ENCODE results near the gene MT1A. TPM values are rescaled to one million over a fixed set of nuclear protein-coding genes. Genes with fewer than 3 reads are reported as not detected.
A peak's percentile ranks its signal among the peaks of the same experiment; 100 is the strongest.
"Not testable (repeated sequence)": the region's sequence is repeated elsewhere in the genome, so short reads cannot be mapped to it uniquely, and the experiment has no call there.

MT1A gene
- total RNA-seq, 1 donor from 2014 or later = 2.9 TPM

DNA sequence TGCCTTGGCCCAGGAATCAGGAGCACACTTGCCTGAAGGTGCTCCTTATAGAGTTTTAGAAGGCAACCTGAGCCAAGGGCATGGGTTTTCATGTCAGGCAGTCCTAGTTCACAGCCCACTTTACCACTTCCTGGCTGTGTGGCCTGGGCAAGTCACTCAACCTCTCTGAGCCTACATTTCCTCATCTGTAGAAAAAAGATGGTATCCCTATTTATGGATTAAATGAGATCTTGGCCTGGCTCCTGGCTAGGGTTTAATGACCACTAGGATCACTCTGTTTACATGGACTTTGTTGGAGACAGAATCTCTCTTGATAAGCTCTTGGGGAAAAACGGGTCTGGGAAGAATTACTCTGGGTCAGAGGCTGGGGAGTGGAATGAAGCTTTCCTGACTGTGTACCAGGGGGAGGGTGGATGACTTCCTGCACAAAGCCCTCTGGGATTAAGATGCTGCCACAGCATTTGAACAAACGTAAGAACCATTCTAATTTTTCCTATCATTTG lies 27.8 kb upstream of the MT1A start:
- no peak for ATAC-seq

DNA sequence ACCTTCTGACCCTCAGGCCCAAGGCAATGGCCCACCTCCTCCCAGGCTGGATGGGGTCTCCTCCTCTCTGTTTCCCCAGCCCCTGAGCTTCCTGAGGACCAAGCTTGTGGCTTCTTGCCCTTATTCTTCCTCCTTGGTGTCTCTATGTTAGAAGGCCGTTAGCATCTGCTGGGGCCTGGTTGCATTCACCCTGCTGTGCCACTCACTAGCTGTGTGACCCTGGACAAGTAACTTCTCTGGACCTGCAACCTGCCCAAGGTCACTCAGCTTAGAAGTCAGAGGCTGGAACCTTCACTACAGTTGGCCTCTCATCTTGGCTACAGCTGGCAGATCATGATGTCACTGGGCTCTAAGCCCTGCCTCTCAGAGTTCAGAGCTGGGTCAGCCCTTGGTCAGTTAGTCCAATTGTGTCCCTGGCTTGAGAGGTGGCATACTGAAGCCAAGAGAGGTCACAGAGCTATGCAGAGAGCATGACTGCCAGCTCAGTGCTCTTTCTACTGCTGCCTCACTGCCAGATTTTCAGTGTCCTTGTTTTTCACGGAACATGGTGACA lies 27.1 kb upstream of the MT1A start:
- no peak for ATAC-seq

DNA sequence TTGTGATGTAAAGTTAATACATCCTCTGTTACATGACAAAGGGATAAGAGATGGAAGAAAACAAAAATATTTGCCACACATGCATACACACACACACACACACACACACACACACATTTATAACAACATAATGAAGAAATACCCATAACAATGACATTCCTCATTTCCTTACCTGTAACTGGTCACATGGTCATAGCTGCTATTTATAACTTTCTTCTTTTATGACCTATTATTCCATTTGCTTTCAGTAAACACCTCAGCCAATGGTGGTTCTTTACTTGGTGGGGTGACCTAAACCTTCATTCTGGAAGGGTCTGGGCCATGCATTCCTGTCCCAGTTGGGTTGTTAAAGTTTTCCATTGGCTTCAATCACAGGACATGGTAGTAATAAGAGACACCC lies 24.8 kb upstream of the MT1A start:
- ATAC-seq = no peak

DNA sequence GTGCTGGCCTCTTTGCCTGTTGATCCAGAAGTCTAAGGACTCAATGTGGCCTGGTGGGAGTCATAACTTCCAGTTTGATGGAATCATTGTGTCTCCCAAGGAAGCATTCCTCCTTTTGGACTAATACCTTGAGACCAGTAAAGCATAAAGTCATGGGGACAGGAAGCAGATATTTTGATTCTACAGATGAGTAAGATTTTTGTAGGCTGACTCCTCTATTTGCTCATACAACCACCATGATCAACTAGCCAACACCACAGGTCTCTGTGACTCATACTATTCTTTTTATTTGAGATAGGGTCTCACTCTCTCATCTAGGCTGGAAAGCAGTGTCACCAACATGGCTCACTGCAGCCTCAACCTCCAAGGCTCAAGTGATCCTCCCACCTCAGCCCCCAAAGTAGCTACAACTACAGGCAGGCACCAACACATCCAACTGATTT lies 23.9 kb upstream of the MT1A start:
- no peak for ATAC-seq

DNA sequence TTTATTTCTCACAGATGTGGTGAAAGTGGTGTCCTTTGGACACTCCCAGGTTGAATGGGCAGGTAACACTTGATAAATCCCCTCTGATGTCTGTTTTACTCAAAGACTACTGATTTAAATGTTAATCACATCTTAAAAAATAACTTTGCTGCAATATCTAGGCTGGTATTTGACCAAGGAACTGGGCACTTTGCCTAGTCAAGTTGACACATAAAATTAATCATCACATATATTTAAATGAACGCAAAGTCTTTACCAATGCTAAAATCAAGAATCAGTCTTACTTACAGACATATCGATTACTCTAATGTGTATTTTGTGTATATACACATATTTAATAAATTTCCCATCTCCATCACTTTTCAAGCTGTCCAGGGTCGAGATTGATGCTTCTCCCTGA lies 23.1 kb upstream of the MT1A start:
- ATAC-seq = no peak

DNA sequence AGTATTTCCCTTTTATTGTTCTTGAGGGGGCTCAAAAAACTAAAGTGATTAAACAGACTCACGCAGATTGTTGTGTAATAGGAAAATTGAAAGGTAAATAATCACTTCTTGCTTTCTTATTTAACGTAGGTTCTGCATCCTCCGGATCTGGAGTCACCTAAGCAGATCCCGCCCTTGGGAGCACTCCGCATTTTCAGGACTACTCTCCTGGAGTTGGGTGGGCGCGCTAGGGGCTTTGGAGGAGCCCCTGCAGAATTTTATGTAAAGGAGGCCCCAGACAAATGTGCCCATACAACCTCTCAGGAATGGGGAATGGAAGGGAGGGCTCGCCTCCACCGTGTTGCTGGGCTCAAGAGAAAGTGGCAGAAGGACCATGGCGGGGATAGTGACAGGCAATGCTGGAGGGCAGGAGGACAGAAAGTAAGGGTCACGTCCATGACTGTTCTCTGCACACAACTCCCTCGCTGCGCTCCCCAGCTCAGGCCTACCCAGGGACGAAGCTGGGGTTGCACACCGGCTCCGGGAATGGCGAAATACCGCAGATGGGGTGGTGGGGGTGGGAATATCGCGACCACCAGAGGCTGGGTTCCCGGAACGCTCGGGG lies 21.8 kb upstream of the MT1A start:
- peak; percentile 9 for ATAC-seq

DNA sequence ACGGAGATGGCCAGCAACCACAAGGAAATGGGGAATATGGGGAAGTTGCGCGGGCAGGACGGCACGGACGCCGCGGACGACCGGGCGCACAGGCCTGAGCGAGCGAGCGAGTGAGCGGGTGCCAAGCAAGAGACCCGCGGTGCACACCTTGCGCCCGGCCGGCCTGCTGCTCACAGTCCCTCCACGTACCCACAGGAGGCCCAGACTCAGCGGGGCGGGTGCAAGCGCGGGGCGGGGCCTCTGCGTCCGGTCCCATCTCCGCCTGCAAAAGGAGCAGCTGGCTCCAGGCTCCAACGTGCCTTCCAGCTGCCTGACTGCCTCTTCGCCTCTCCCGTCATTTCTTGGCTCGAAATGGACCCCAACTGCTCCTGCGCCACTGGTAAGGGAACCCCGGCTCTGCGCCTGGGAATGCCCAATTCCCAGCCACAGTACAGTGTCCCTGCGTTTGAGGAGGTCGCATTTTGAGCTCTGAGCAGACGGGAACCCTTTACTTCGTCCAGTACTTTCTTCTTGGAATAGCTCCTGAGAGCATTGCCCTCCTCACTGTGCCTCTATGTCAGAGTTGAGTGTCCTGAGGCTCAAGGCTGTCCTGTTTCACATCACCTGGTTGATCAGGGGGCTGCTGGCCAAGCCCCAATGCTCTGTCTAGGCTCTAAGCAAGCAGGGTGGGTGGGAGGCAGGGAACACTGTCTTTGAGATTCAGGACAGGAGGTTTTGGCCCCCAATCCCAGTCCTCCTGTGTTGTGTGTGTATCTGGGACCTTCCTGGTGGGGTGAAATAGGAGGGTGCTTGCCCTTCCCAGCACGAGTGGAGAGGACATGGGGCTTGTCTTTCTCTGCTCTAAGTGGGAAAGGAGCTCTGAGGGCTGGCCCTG lies 21.0 kb upstream of the MT1A start:
- peak; percentile 82 for ATAC-seq

DNA sequence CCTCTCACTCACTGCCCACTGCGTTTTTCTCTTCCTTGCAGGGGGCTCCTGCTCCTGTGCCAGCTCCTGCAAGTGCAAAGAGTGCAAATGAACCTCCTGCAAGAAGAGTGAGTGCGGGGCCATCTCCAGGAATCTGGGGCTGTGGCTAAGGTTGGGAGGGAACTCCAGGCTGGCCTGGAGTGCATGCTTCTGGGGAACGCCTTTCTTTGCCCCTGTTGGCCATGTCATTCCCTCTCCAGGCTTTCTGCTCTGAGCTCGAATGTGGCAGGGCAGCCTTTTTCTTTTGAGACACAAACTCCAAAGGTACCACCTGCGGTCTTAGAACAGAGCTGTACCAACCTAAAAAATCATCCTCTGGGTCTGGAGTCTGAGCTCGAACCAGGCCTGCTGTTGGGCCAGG lies 20.3 kb upstream of the MT1A start:
- ATAC-seq = no peak

DNA sequence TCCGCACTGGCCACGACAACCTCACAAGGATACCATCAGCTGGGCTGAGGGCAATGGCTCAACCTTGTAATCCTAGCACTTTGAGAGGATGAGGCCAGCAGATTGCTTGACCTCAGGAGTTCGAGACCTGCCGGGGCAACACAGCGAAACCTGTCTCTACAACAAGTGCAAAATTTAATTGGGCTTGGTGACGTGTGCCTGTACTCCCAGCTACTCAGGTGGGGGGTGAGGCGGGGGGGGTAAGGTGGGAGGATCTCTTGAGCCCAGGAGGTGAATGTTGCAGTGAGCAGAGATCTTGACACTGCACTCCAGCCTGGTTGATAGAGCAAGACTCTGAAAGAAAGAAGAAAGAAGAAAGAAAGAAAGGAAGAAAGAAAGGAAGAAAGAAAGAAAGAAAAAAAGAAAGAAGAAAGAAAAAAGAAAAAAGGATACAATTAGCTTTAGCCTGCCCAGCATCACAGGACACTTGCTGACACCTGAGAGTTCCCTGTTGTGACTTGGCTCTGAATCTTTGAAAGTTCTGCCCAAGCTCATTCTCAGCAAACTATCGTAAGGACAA lies 18.0 kb upstream of the MT1A start:
- no peak for ATAC-seq

DNA sequence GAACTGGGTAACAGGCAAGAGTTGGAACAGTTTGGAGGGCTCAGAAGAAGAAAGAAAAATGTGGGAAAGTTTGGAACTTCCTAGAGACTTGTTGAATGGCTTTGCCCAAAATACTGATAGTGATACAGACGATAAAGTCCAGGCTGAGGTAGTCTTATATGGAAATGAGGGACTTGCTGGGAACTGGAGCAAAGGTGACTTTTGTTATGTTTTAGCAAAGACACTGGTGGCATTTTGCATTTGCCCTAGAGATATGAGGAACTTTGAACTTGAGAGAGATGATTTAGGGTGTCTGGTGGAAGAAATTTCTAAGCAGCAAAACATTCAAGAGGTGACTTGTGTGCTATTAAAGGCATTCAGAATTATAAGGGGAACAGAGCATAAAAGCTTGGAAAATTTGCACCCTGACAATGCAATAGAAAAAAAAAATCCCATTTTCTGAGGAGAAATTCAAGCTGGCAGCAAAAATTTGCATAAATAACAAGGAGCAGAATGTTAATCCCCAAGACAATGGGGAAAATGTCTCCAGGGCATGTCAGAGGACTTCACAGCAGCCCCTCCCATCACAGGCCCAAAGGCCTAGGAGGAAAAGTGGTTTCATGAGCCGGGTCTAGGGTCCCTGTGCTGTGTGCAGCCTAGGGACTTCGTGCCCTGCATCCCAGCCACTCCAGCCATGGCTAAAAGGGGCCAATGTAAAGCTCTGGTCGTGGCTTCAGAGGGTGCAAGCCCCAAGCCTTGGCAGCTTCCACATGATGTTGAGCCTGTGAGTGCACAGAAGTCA lies 16.6 kb upstream of the MT1A start:
- ATAC-seq = not testable (repeated sequence)

DNA sequence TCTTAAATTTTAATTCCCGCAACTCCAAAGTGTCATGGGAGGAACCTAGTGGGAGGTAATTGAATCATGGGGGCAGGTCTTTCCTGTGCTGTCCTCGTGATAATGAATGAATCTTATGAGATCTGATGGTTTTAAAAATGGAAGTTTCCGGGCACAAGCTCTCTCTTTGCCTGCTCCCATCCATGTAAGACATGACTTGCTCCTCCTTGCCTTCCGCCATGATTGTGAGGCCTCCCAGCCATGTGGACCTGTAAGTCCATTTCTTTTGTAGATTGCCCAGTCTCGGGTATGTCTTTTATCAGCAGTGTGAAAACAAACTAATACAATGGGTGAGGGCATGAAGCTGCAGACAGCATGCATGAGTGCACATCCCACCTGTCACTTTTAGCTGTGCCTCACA lies 15.3 kb upstream of the MT1A start:
- not testable (repeated sequence) for ATAC-seq

DNA sequence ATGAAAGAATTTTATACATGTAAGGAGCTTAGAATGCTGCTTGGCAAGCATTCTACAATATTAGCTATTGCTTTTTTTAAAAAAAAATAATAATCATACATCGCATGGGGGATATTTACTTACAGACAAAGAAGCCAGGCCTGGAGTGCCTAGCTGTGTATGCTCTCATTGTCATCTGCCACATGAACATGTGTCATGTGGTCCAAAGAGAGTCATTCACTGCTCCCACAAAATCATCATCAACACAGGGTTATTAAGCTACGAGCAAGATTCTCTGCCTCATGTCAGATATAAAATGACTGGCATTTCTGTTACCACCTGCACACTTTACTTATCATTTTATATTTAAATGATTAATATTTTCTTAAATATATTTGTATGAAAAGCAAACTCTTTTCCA lies 14.8 kb upstream of the MT1A start:
- no peak for ATAC-seq

DNA sequence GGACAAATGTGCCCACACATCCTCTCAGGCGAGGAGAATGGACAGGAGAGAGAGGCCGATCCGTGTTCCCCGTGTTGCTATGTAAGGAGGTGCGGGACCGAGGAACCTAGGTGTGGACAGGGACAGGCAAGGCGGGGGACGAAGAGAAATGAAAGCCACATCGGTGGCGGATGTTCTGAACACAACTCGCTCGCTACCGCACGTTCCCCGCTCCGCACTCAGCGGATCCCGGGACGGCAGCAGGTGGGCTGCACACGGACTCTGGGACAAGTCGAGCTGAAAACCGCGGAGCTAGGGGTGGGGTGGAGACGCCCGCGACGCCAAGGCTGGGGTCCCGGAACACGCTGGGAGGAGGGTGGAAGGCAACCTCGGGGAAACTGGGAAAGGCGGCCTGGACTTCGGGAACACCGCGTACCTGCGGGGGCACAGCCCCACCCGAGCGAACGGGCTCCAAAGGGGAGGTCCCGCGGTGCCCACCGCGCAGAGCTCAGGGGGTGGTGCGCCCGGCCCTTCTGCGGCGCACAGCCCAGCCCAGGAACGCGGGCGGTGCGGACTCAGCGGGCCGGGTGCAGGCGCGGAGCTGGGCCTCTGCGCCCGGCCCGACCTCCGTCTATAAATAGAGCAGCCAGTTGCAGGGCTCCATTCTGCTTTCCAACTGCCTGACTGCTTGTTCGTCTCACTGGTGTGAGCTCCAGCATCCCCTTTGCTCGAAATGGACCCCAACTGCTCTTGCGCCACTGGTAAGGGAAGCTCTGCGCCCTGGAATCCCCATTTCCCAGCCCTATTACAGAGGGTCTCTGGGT lies 13.1 kb upstream of the MT1A start, which contains the start of gene MT1E:
MT1E (plus strand) TSS at position 642 of the 803 bp plus-strand sequence; CDS start at position 713, 71 bp downstream.
- peak; percentile 92 for ATAC-seq

DNA sequence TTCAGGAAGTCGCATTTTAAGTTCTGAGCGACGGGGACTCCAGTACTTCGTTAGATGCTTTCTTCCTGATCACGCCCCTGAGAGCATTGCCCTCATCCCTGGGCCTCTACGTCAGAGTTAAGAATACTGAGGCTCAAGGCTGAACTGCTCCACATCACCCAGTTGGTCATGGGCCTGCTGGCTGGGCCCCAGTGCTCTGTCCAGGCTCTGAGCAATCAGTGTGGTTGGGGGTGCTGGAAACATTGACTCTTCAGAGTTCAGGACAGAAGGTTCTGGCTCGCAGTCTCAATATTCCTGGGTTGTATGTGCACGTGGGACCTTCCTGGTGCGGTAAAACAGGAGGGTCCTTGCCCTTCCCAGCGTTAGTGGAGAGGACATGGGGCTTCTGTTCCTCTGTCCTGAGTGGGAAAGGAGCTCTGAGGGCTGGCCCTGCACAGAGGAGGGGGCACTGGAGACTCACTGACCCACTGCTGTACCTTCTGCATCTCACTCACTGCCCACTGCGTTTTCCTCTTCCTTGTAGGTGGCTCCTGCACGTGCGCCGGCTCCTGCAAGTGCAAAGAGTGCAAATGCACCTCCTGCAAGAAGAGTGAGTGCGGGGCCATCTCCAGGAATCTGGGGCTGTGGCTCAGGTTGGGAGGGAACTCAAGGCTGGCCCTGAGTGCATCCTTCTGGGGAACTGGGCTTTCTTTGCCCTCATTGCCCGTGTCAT lies 12.4 kb upstream of the MT1A start:
- peak; percentile 56 for ATAC-seq

DNA sequence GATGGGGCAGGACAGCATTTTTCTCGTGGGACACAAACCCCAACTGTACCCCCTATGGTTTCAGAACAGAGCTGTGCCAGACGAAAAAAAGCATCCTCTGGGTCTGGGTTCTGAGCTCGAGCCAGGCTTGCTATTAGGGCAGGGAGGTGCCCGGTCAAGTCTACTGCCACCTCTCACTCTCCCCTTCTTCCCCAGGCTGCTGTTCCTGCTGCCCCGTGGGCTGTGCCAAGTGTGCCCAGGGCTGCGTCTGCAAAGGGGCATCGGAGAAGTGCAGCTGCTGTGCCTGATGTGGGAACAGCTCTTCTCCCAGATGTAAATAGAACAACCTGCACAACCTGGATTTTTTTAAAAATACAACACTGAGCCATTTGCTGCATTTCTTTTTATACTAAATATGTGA lies 11.8 kb upstream of the MT1A start:
- ATAC-seq = no peak

DNA sequence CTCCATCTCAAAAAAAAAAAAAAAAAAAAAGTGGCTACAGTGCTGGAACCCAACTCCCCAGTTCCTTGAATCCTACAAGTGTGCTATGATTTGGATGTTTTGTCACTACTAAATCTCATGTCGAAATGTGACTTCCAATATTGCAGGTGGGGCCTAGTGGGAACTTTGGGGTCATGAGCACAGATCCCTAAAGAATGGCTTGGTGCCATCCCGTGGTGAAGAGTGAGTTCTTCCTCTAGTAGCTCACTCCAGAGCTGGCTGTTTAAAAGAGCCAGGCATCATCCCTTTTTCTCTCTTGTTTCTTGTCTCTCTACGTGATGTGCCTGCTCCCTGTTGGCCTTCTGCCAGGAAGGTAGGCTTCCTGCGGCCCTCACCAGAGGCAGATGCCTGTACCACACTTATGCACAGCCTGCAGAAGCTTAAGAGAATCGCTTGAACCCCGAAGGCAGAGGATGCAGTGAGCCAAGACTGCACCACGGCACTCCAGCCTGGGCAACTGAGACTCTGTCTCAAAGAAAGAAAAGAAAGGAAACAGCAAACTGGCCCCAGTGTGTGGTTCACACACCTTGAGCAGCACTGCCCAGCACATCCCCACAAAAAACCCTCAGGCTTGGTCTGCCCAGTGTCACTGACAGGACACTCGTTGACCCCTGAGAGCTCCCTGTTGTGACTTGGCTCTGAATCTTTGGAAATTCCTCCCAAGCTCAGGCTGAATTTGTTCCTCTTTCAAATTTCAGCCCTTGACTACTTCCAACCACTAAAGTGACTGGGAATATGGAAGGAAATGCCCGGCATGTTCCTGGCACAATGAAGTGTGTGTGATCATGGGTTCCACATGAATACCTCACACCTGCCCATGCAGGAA lies 9.7 kb upstream of the MT1A start:
- no peak for ATAC-seq

DNA sequence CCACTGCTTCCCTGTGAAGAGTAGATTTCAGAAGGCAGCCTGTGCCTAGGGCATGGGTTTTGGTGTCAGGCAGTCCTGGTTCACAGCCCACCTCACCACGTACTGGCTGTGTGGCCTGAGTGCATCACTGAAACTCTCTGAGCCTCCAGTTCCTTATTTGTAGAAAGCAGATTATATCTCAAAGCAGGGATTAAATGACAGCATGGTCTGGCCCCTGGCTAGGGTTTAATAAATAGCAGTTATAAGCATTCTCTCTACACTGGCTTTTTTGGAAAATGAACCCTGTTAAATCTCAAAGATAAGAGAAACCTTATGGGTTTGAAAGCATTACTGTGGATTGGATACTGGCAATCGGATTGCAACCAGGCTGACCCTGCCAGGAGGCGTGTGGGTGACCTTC lies 8.9 kb upstream of the MT1A start:
- no peak for ATAC-seq

DNA sequence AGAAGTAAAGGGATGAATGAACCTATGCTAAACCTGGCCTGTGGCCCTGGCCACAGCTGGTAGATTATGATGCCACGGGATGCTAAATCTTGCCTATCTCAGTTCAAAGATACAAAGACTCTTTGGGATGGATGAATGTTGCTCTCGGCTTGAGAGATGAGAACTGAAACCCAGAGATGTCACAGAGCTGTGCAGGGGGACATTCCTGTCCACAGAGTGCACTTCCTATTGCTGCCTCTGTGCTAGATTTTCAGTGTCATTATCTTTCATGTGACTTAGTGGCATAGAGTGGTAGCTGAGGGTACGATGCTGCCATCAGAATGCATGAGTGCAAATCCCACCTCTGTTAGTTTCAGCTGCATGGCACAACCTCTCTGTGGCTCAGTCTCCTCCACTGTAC lies 8.3 kb upstream of the MT1A start:
- no peak for ATAC-seq

DNA sequence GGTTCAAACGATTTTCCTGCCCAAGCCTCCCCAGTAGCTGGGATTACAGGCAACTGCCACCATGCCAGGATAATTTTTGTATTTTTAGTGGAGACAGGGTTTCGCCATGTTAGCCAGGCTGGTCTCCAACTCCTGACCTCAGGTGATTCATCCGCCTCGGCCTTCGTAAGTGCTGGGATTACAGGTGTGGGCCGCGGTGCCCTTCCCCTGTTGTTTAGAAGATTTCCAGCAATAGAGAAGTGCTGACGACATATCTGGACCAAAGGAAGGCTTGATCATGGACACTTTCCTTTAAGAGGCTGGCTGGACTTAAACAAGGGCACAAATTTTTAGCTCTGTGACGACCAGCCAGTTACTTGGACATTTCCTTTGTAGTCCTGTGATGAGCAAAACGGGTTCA lies 7.3 kb upstream of the MT1A start:
- ATAC-seq = no peak

DNA sequence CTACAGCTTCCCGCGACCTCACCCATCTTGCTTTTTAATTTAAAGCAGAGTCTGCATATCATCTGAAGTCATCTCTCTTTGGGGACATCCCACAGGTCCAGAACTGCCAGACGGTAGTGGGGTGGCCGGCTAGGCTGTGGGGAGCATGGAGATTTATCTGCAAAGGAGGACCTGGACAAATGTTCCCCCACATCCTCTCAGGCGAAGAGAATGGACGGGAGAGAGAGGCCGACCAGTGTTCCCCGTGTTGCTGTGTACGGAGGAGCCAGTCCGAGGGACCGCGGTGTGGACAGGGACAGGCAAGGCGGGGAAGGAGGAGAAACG lies 6.7 kb upstream of the MT1A start:
- no peak for ATAC-seq

Measured in esophagus mucosa (tissue), 1 donor.